Trophoblast cell (in vitro differentiated cells and primary cell): ENCODE data around the gene TSNAXIP1.

Source experiments
- DNase-seq, 2 donors: peaks; one replicate each; pipeline ENCODE4 v3.0.0-alpha.2; 2016
- H2AFZ ChIP-seq: 2 replicates; pipeline ENCODE4 v1.6.1; 2013; ENCODE audit warnings: low read length, moderate library complexity, mild to moderate bottlenecking; ENCODE audit not compliant: insufficient read depth, poor library complexity
- H2AK5ac ChIP-seq: 2 replicates; pipeline ENCODE4 v1.6.1; 2013; ENCODE audit warnings: mild to moderate bottlenecking, low read length
- H2BK120ac ChIP-seq: 2 replicates; pipeline ENCODE4 v1.6.1; 2013; ENCODE audit warnings: low read length, mild to moderate bottlenecking, moderate library complexity; ENCODE audit not compliant: insufficient read depth, poor library complexity
- H2BK12ac ChIP-seq: 2 replicates; pipeline ENCODE4 v1.6.1; 2013; ENCODE audit warnings: mild to moderate bottlenecking, low read length, moderate library complexity
- H2BK5ac ChIP-seq: 2 replicates; pipeline ENCODE4 v1.6.1; 2013; ENCODE audit warnings: low read length, low read depth, moderate library complexity, mild to moderate bottlenecking; ENCODE audit not compliant: poor library complexity
- H3K14ac ChIP-seq: 2 replicates; pipeline ENCODE4 v1.6.1; 2013; ENCODE audit warnings: mild to moderate bottlenecking, low read length
- H3K18ac ChIP-seq: 2 replicates; pipeline ENCODE4 v1.6.1; 2013; ENCODE audit warnings: mild to moderate bottlenecking, low read length
- H3K23ac ChIP-seq: 2 replicates; pipeline ENCODE4 v1.6.1; 2013; ENCODE audit warnings: low read length
- H3K27ac ChIP-seq: 2 replicates; pipeline ENCODE4 v1.5.1; 2013; ENCODE audit warnings: low read depth, mild to moderate bottlenecking, inconsistent platforms, low read length, moderate library complexity
- H3K27me3 ChIP-seq: 2 replicates; pipeline ENCODE4 v1.6.1; 2013; ENCODE audit warnings: inconsistent platforms, mild to moderate bottlenecking, low read length, moderate library complexity; ENCODE audit not compliant: insufficient read depth
- H3K36me3 ChIP-seq, 2 experiments: 1 replicate in 1 of 2; 2 replicates in 1 of 2; pipeline ENCODE4 v1.6.1; 2013; ENCODE audit warnings: low read length in 2 of 2, mild to moderate bottlenecking in 2 of 2, moderate library complexity in 1 of 2; ENCODE audit not compliant: insufficient read depth in 2 of 2, control insufficient read depth in 1 of 2
- H3K4ac ChIP-seq: 2 replicates; pipeline ENCODE4 v1.6.1; 2013; ENCODE audit warnings: low read depth, mild to moderate bottlenecking, low read length, moderate library complexity
- H3K4me1 ChIP-seq, 2 experiments: 1 replicate in 1 of 2; 2 replicates in 1 of 2; pipeline ENCODE4 v1.6.1; 2013; ENCODE audit warnings: low read length in 2 of 2, mild to moderate bottlenecking in 2 of 2, moderate library complexity in 1 of 2; ENCODE audit not compliant: insufficient read depth in 2 of 2, control insufficient read depth in 1 of 2
- H3K4me2 ChIP-seq: 2 replicates; pipeline ENCODE4 v1.6.1; 2013; ENCODE audit warnings: inconsistent platforms, mild to moderate bottlenecking, low read length, moderate library complexity
- H3K4me3 ChIP-seq: 2 replicates; pipeline ENCODE4 v1.5.1; 2013; ENCODE audit warnings: mild to moderate bottlenecking, low read depth, low read length, inconsistent platforms
- H3K79me1 ChIP-seq: one replicate; pipeline ENCODE4 v1.6.1; 2013; ENCODE audit warnings: low read length
- H3K79me2 ChIP-seq: 2 replicates; pipeline ENCODE4 v1.6.1; 2013; ENCODE audit warnings: low read length, mild to moderate bottlenecking; ENCODE audit not compliant: control insufficient read depth, insufficient read depth, poor library complexity
- H3K9ac ChIP-seq: 2 replicates; pipeline ENCODE4 v1.6.1; 2013; ENCODE audit warnings: mild to moderate bottlenecking, low read length
- H3K9me3 ChIP-seq: 2 replicates; pipeline ENCODE4 v1.6.1; 2013; ENCODE audit warnings: low read depth, mild to moderate bottlenecking, control low read depth, inconsistent platforms, low read length; ENCODE audit not compliant: insufficient read depth
- H4K12ac ChIP-seq: 2 replicates; pipeline ENCODE4 v1.6.1; 2013; ENCODE audit warnings: low read depth, mild to moderate bottlenecking, low read length, moderate library complexity
- H4K8ac ChIP-seq: 2 replicates; pipeline ENCODE4 v1.6.1; 2013; ENCODE audit warnings: low read depth, mild to moderate bottlenecking, low read length, moderate library complexity
- H4K91ac ChIP-seq: one replicate; pipeline ENCODE4 v1.6.1; 2013; ENCODE audit warnings: low read depth, mild to moderate bottlenecking, low read length, moderate library complexity
- WGBS: extraction: QIAGEN DNeasy Blood & Tissue Kit; methylation state at CpG from one replicate; pipeline ENCODE4 v1.1.7; 2013; ENCODE audit warnings: missing lambda C conversion rate; ENCODE audit not compliant: insufficient read length, insufficient coverage; ENCODE audit errors: extremely low coverage; 5-methylcytosine and 5-hydroxymethylcytosine counted together

Gene TSNAXIP1

DNA sequence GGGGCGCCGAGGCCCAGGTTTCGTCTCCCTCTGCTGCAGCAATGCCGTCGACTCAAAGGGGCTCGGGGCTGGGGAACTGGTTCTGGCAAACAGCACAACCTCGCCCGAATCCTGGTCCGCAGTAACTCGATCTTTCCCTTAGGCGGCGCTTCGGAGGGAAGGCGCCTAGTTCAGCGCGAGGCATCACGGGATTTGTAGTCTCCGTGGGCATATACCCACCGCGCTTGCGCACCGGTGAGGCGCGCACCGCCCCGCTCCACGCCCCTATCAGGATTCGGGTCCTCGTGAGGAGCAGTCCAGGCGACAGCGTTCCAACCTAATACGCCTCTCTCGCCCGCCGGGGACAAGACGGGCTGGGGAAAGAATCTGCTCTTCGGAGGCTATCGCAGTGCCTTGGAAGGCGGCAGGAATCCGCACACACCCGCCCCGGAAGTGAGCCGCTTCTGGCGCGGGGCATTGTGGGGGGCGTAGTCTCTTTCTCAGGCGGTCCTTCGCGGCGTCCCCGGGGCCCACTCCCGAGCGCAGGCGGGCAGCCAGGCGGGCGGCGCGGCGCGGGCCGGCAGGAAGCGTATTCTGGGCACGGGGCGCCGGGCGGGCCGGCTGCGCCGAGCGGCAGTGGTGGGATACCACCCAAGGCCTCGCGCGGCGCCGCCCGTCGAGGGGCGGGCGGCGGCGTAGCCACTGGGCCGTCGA is 35.3 kb downstream of the TSNAXIP1 start, which contains the start of gene THAP11:
THAP11 (plus strand) TSS at position 505 of the 693 bp plus-strand sequence. CDS start 235 bp downstream, outside the sequence.
- H2BK5ac ChIP-seq, result peak within 1 kb of the TSS; percentile 99
- H3K36me3 ChIP-seq, result peaks cover 2 to 9% of the 10 kb centered on the region in 2 experiments

DNA sequence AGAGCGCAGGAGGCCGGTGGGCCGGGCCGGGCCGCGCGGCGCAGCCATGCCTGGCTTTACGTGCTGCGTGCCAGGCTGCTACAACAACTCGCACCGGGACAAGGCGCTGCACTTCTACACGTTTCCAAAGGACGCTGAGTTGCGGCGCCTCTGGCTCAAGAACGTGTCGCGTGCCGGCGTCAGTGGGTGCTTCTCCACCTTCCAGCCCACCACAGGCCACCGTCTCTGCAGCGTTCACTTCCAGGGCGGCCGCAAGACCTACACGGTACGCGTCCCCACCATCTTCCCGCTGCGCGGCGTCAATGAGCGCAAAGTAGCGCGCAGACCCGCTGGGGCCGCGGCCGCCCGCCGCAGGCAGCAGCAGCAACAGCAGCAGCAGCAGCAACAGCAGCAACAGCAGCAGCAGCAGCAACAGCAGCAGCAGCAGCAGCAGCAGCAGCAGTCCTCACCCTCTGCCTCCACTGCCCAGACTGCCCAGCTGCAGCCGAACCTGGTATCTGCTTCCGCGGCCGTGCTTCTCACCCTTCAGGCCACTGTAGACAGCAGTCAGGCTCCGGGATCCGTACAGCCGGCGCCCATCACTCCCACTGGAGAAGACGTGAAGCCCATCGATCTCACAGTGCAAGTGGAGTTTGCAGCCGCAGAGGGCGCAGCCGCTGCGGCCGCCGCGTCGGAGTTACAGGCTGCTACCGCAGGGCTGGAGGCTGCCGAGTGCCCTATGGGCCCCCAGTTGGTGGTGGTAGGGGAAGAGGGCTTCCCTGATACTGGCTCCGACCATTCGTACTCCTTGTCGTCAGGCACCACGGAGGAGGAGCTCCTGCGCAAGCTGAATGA is 36.0 kb downstream of the TSNAXIP1 start:
- H3K27ac ChIP-seq, result peak overlapping the region; percentile 99
- H3K4me1 ChIP-seq, result peaks cover 16 to 22% of the 10 kb centered on the region in 2 experiments
- WGBS, result no CpG with 5 or more reads among the region's 67 CpGs
- no peaks in the 10 kb centered on the region for H3K27me3 ChIP-seq
- no peak overlapping the region for H2BK5ac ChIP-seq
- H2BK120ac ChIP-seq, result no peak overlapping the region
- H2AK5ac ChIP-seq, result no peak overlapping the region
- peak; percentile 14 to 54 for DNase-seq
- no peak overlapping the region for H2BK12ac ChIP-seq
- peak overlapping the region; percentile 20 for H3K18ac ChIP-seq
- H3K4me3 ChIP-seq, result peak overlapping the region; percentile 87
- H3K79me2 ChIP-seq, result peaks cover 9% of the 10 kb centered on the region
- peak overlapping the region; percentile 3 for H3K14ac ChIP-seq
- peak overlapping the region; percentile 9 for H2AFZ ChIP-seq
- no peaks in the 10 kb centered on the region for H3K9me3 ChIP-seq
- peak overlapping the region; percentile 99 for H3K4me2 ChIP-seq
- peak overlapping the region; percentile 0 for H4K12ac ChIP-seq
- peaks cover 16% of the 10 kb centered on the region for H3K79me1 ChIP-seq
- peak overlapping the region; percentile 82 for H3K9ac ChIP-seq
- no peak overlapping the region for H3K23ac ChIP-seq
- peak overlapping the region; percentile 95 for H4K91ac ChIP-seq
- peaks cover 2 to 9% of the 10 kb centered on the region in 2 experiments for H3K36me3 ChIP-seq
- peak overlapping the region; percentile 25 for H4K8ac ChIP-seq
- no peak overlapping the region for H3K4ac ChIP-seq

More for the DNA sequence above, 35.3 kb downstream of the TSNAXIP1 start, which contains the start of gene THAP11:
- H2AK5ac ChIP-seq, result no peak within 1 kb of the TSS
- H3K14ac ChIP-seq, result peak within 1 kb of the TSS; percentile 98
- peak within 1 kb of the TSS; percentile 99 for H3K4me2 ChIP-seq
- H3K27ac ChIP-seq, result peak within 1 kb of the TSS; percentile 99
- peak within 1 kb of the TSS; percentile 95 for H4K91ac ChIP-seq
- H3K79me2 ChIP-seq, result peaks cover 4% of the 10 kb centered on the region
- H2BK12ac ChIP-seq, result peak within 1 kb of the TSS; percentile 67
- H2AFZ ChIP-seq, result peak within 1 kb of the TSS; percentile 99
- no peaks in the 10 kb centered on the region for H3K27me3 ChIP-seq
- WGBS, result no CpG with 5 or more reads among the region's 83 CpGs
- peak within 1 kb of the TSS; percentile 95 for H4K12ac ChIP-seq
- H4K8ac ChIP-seq, result peak within 1 kb of the TSS; percentile 94
- H2BK120ac ChIP-seq, result peak within 1 kb of the TSS; percentile 97
- peak within 1 kb of the TSS; percentile 91 for H3K18ac ChIP-seq
- H3K9ac ChIP-seq, result peak within 1 kb of the TSS; percentile 90
- peak within 1 kb of the TSS; percentile 87 for H3K4me3 ChIP-seq
- H3K9me3 ChIP-seq, result no peaks in the 10 kb centered on the region
- H3K4ac ChIP-seq, result peak within 1 kb of the TSS; percentile 77
- DNase-seq, result peak; percentile 96 to 99
- H3K23ac ChIP-seq, result no peak within 1 kb of the TSS
- peaks cover 11% of the 10 kb centered on the region for H3K79me1 ChIP-seq
- peaks cover 16 to 22% of the 10 kb centered on the region in 2 experiments for H3K4me1 ChIP-seq

DNA sequence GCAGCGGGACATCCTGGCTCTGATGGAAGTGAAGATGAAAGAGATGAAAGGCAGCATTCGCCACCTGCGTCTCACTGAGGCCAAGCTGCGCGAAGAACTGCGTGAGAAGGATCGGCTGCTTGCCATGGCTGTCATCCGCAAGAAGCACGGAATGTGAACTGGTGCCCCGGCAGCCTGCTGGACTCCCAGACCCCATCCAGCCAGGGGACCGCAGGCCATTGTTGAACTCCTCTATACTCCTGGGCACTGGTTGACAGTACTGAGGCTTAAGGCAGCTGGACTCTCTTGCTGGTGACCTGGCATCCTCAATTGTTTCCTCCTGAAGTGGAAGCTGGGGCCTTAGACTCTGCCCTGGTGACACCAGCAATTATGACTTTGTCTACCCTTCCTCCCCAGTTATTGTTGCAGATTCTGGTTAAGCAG is 36.7 kb downstream of the TSNAXIP1 start:
- no peak overlapping the region for H3K23ac ChIP-seq
- H2BK120ac ChIP-seq, result no peak overlapping the region
- peak in 1 of 2 donors; percentile 31 for DNase-seq
- H3K9ac ChIP-seq, result peak overlapping the region; percentile 14
- peaks cover 19% of the 10 kb centered on the region for H3K79me1 ChIP-seq
- H3K4me1 ChIP-seq, result peaks cover 20 to 25% of the 10 kb centered on the region in 2 experiments
- no peak overlapping the region for H3K27ac ChIP-seq
- peaks cover 2 to 9% of the 10 kb centered on the region in 2 experiments for H3K36me3 ChIP-seq
- H2BK5ac ChIP-seq, result no peak overlapping the region
- H3K9me3 ChIP-seq, result no peaks in the 10 kb centered on the region
- no CpG with 5 or more reads among the region's 11 CpGs for WGBS
- H2AK5ac ChIP-seq, result no peak overlapping the region
- no peak overlapping the region for H4K91ac ChIP-seq
- H3K4ac ChIP-seq, result peak overlapping the region; percentile 43
- no peak overlapping the region for H4K12ac ChIP-seq
- no peak overlapping the region for H4K8ac ChIP-seq
- peak overlapping the region; percentile 87 for H3K4me3 ChIP-seq
- H3K18ac ChIP-seq, result peak overlapping the region; percentile 6
- H3K27me3 ChIP-seq, result no peaks in the 10 kb centered on the region
- H3K14ac ChIP-seq, result no peak overlapping the region
- no peak overlapping the region for H2BK12ac ChIP-seq
- H3K4me2 ChIP-seq, result peak overlapping the region; percentile 99
- H2AFZ ChIP-seq, result no peak overlapping the region
- peaks cover 15% of the 10 kb centered on the region for H3K79me2 ChIP-seq

DNA sequence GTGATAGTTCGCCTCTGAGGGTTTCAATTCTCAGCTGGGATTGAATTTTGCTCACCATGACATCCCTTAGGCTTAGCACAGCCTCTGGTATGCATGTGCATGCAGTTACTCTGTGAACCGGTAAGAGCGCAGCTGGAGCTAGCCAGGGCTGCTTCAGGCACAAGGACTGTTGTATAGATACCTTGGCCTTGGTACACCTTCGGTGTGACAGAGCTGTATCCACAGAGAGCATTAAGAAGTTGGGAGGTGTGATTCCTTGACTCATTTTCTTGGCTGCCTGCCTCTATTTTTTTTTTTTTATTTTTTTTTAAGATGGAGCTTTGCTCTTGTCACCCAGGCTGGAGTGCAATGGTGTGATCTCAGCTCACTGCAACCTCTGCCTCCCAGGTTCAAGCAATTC is 37.8 kb downstream of the TSNAXIP1 start:
- H3K27me3 ChIP-seq, result no peaks in the 10 kb centered on the region
- H3K79me1 ChIP-seq, result peaks cover 19% of the 10 kb centered on the region
- no peaks in the 10 kb centered on the region for H3K9me3 ChIP-seq
- peaks cover 2 to 16% of the 10 kb centered on the region in 2 experiments for H3K36me3 ChIP-seq
- no peak overlapping the region for H3K4me3 ChIP-seq
- no peak overlapping the region for H2BK120ac ChIP-seq
- H3K23ac ChIP-seq, result no peak overlapping the region
- DNase-seq, result peak in 1 of 2 donors; percentile 28
- no peak overlapping the region for H3K4me2 ChIP-seq
- H3K18ac ChIP-seq, result no peak overlapping the region
- no peak overlapping the region for H4K12ac ChIP-seq
- H2BK5ac ChIP-seq, result no peak overlapping the region
- WGBS, result no CpG with 5 or more reads among the region's 4 CpGs
- no peak overlapping the region for H2AFZ ChIP-seq
- H3K14ac ChIP-seq, result no peak overlapping the region
- peaks cover 21 to 25% of the 10 kb centered on the region in 2 experiments for H3K4me1 ChIP-seq
- H2AK5ac ChIP-seq, result no peak overlapping the region
- H4K91ac ChIP-seq, result no peak overlapping the region
- H3K4ac ChIP-seq, result no peak overlapping the region
- H2BK12ac ChIP-seq, result no peak overlapping the region
- no peak overlapping the region for H4K8ac ChIP-seq
- H3K79me2 ChIP-seq, result peaks cover 21% of the 10 kb centered on the region
- H3K9ac ChIP-seq, result no peak overlapping the region
- no peak overlapping the region for H3K27ac ChIP-seq
